ENCODE measurements around the gene STARD6. TPM values are rescaled to one million over a fixed set of nuclear protein-coding genes. Genes with fewer than 3 reads are reported as not detected.

The STARD6 gene
- total and polyA plus RNA-seq, 2 experiments from 2014 or later = not detected

GRCh38 chr18:54386043-54386442 is 28.4 kb upstream of the STARD6 start:
- Histone ChIP-seq H3K36me3 (ENCODE audit: insufficient read depth) (no peaks in the 10 kb centered on the region), H3K27ac (ENCODE audit: low read depth) (no peak overlapping the region; the same call in 1 of the 2 replicates), H2AFZ (no peak overlapping the region), H4K20me1 (replicated peaks; ENCODE audit: insufficient read depth) (no peaks in the 10 kb centered on the region), H3K4me3 (no peak overlapping the region), H3F3A (replicated peaks; ENCODE audit: low read depth) (no peaks in the 10 kb centered on the region), H3K4me2 (no peak overlapping the region), H3K79me2 (replicated peaks; ENCODE audit: insufficient read depth) (no peaks in the 10 kb centered on the region), H3K9me2 (ENCODE audit: insufficient read depth) (0 out of 2 replicates have a peak, but pooled peaks cover 4% of the 10 kb centered on the region), H3K4me1 (ENCODE audit: insufficient read depth) (peaks cover 27% of the 10 kb centered on the region), H3K27me3 (ENCODE audit: insufficient read depth) (no peaks in the 10 kb centered on the region)
- Mint-ChIP-seq H3K4me1 (peaks cover 32% of the 10 kb centered on the region), H3K27me3 (ENCODE audit: insufficient read depth, low read depth, poor library complexity) (no peaks in the 10 kb centered on the region), H3K27ac (no peak overlapping the region), H3K36me3 (ENCODE audit: low read depth) (peaks cover 22% of the 10 kb centered on the region; the same call in 2 of the 3 replicates), H3K9me3 (peaks cover 16% of the 10 kb centered on the region; the same call in 2 of the 3 replicates), H3K4me3 (no peak overlapping the region)
- TF ChIP-seq ETS1 (IDR thresholded peaks at IDR 0.05) (no peak), CTCF (conservative IDR thresholded peaks at IDR 0.05; ENCODE audit: low read depth in 2 of 2) (no peak), EZH2phosphoT487 (IDR thresholded peaks at IDR 0.05; ENCODE audit: unreplicated experiment) (no peak), EZH2 (IDR thresholded peaks at IDR 0.05; ENCODE audit: low read depth, unreplicated experiment) (no peak), NANOG (IDR thresholded peaks at IDR 0.05; ENCODE audit: borderline replicate concordance) (no peak), POLR2AphosphoS5 (IDR thresholded peaks at IDR 0.05; ENCODE audit: low read depth) (no peak), REST (IDR thresholded peaks at IDR 0.05; ENCODE audit: unreplicated experiment) (no peak), ZNF114 (CRISPR knock-in tag; IDR thresholded peaks at IDR 0.05) (no peak)
- peak; percentile 19 for DNase-seq (ENCODE audit: low spot score)
- no peak for ATAC-seq

GRCh38 chr18:54382733-54383252 is 25.1 kb upstream of the STARD6 start:
- Histone ChIP-seq H3K9me2 (ENCODE audit: insufficient read depth) (0 out of 2 replicates have a peak, but pooled peaks cover 4% of the 10 kb centered on the region), H3K27ac (ENCODE audit: low read depth) (no peak overlapping the region), H3K27me3 (ENCODE audit: insufficient read depth) (no peaks in the 10 kb centered on the region), H3K36me3 (ENCODE audit: insufficient read depth) (0 out of 2 replicates have a peak, but pooled peaks cover 8% of the 10 kb centered on the region), H3K4me1 (ENCODE audit: insufficient read depth) (peaks cover 20% of the 10 kb centered on the region), H3K79me2 (replicated peaks; ENCODE audit: insufficient read depth) (no peaks in the 10 kb centered on the region), H3F3A (replicated peaks; ENCODE audit: low read depth) (no peaks in the 10 kb centered on the region), H2AFZ (no peak overlapping the region), H3K4me3 (no peak overlapping the region; the same call in 1 of the 2 replicates), H4K20me1 (replicated peaks; ENCODE audit: insufficient read depth) (no peaks in the 10 kb centered on the region), H3K4me2 (peak overlapping the region; percentile 58)
- peak; percentile 21 for DNase-seq (ENCODE audit: low spot score)
- H3K27ac Mint-ChIP-seq = no peak overlapping the region
- TF ChIP-seq ZNF331 (CRISPR knock-in tag; IDR thresholded peaks at IDR 0.05; ENCODE audit: low read depth) (no peak), ZNF114 (CRISPR knock-in tag; IDR thresholded peaks at IDR 0.05) (no peak), EZH2phosphoT487 (IDR thresholded peaks at IDR 0.05; ENCODE audit: unreplicated experiment) (no peak), NANOG (IDR thresholded peaks at IDR 0.05; ENCODE audit: borderline replicate concordance) (no peak), STAT1 (IDR thresholded peaks at IDR 0.05; ENCODE audit: unreplicated experiment) (no peak), POLR2AphosphoS5 (IDR thresholded peaks at IDR 0.05; ENCODE audit: low read depth) (no peak), CREB1 (CRISPR knock-in tag; IDR thresholded peaks at IDR 0.05; ENCODE audit: low read depth) (no peak)
- peaks cover 15% of the 10 kb centered on the region; the same call in 2 of the 3 replicates for H3K36me3 Mint-ChIP-seq (ENCODE audit: low read depth)
- peaks cover 22% of the 10 kb centered on the region for H3K4me1 Mint-ChIP-seq
- peaks cover 5% of the 10 kb centered on the region; the same call in 2 of the 3 replicates for H3K9me3 Mint-ChIP-seq
- no peak overlapping the region for H3K4me3 Mint-ChIP-seq
- ATAC-seq = peak; percentile 92
- H3K27me3 Mint-ChIP-seq (ENCODE audit: insufficient read depth, low read depth, poor library complexity) = no peaks in the 10 kb centered on the region

Data from GM23338 (cell line).